ENCODE results near the gene PADI4. TPM values are rescaled to one million over a fixed set of nuclear protein-coding genes. Genes with fewer than 3 reads are reported as not detected.

Gene PADI4
- total RNA-seq, 4 donors from 2014 or later, result not detected

DNA sequence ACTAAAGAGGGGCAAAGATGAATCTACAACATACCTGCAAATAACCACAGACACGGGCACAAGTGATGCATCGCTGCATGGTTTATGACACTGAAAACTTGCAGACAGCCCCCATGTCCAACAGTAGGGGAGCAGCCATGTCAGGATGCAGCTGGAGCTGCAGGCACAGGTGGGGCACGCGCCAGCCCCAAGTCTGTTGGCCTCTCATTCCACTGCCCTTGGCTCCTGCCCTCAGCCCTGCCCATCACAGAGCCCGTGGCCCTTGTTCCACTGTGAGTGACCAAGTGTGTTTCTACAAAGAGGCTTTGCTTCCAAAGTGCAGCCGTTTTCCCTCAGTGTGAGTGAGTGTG lies 3.2 kb upstream of the PADI4 start:
- DNase-seq, result no peak

DNA sequence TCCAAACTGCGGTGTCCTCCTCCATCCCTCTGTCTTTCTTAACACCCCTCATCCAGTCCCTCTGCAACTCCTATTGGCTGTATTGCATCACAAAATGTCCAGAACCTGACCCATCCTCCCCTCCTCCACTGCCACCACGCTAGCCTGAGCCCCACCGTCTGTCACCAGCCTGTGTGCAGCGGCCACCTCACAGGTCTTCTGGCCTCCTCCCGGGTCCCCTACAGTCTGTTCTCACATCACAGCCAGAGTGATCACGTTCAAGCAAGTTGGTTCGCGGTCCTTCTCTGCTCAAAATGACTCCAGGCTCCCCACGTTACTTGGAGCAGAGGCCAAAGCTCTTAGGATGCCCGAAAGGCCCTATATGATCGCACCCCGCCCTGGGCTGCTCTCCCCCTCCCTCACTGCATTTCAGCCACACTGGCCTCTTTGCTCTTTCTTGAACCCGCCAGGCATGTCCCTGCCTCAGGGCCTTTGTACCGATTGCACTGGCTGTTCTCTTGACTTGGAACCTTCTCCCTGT lies 2.4 kb upstream of the PADI4 start:
- Histone ChIP-seq H3K27ac (no peak overlapping the region), H3K4me1 (no peaks in the 10 kb centered on the region), H3K9me3 (peaks cover 0 to 14% (median 0%) of the 10 kb centered on the region in 4 donors), H3K27me3 (no peaks in the 10 kb centered on the region), H3K36me3 (no peaks in the 10 kb centered on the region), H3K4me3 (no peak overlapping the region)
- DNase-seq, result no peak
- no peak for TF ChIP-seq POLR2A (IDR thresholded peaks at IDR 0.05)
- TF ChIP-seq CTCF (IDR thresholded peaks at IDR 0.05), result no peak

More for the DNA sequence above, 3.2 kb upstream of the PADI4 start:
- Histone ChIP-seq H3K4me1 (no peaks in the 10 kb centered on the region), H3K27me3 (no peaks in the 10 kb centered on the region), H3K4me3 (no peak overlapping the region), H3K36me3 (no peaks in the 10 kb centered on the region), H3K27ac (no peak overlapping the region), H3K9me3 (peaks cover 0 to 14% (median 0%) of the 10 kb centered on the region in 4 donors)
- TF ChIP-seq POLR2A (IDR thresholded peaks at IDR 0.05) (no peak), CTCF (IDR thresholded peaks at IDR 0.05) (no peak)

GRCh38 chr1:17306407-17306806 lies 1.6 kb upstream of the PADI4 start:
- Histone ChIP-seq H3K27me3 (no peaks in the 10 kb centered on the region), H3K36me3 (no peaks in the 10 kb centered on the region), H3K4me3 (no peak overlapping the region), H3K9me3 (peaks cover 0 to 9% (median 0%) of the 10 kb centered on the region in 4 donors), H3K27ac (no peak overlapping the region), H3K4me1 (no peaks in the 10 kb centered on the region)
- TF ChIP-seq CTCF (IDR thresholded peaks at IDR 0.05) (no peak), POLR2A (IDR thresholded peaks at IDR 0.05) (no peak)
- no peak for DNase-seq

DNA sequence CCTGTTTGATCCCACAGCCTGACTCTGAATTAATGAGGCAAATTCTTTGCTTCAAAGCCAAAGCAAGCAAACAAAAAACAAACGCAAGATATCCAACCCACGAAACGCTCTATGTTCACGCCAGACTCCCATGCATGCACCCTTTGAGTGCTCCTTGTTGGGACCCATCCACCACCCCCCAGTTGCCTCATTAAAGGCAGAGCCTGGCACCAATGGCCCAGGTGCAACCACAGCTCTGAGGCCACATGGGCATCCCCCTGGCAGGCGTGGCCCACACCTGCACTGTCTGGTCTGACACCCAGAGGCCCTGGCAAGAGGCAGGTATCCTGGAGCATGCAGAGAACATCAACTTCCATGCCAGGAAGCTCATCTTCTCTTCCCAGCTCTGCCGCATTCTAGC lies 1.1 kb upstream of the PADI4 start:
- TF ChIP-seq POLR2A (IDR thresholded peaks at IDR 0.05), result no peak
- TF ChIP-seq CTCF (IDR thresholded peaks at IDR 0.05), result no peak
- Histone ChIP-seq H3K27ac (no peak overlapping the region), H3K36me3 (no peaks in the 10 kb centered on the region), H3K27me3 (no peaks in the 10 kb centered on the region), H3K4me1 (no peaks in the 10 kb centered on the region), H3K4me3 (no peak overlapping the region), H3K9me3 (peaks cover 0 to 4% (median 0%) of the 10 kb centered on the region in 4 donors)
- DNase-seq, result no peak

DNA sequence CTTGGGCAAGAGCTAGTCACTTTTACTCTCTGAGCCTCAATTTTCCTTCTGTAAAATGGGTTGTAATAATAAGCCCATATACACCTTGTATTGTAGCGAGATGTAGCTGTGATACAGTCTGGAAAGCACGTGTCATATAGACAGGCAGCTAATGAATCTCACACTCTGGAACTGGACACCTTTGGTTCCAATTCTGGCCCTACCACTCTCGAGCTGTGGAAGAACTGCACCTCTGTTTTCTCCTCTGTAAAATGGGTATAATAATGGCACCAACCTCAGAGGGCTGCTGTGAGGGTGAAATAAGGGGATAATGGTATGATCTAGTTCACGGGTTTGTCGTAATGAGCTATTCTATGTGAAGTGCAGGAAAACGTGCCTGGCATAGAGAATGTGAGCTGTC lies 668 bp upstream of the PADI4 start:
- Histone ChIP-seq H3K27me3 (no peaks in the 10 kb centered on the region), H3K4me3 (no peak overlapping the region), H3K9me3 (peaks cover 0 to under 1% (median 0%) of the 10 kb centered on the region in 4 donors), H3K36me3 (no peaks in the 10 kb centered on the region), H3K27ac (no peak overlapping the region), H3K4me1 (no peaks in the 10 kb centered on the region)
- TF ChIP-seq POLR2A (IDR thresholded peaks at IDR 0.05) (no peak), CTCF (IDR thresholded peaks at IDR 0.05) (no peak)
- DNase-seq, result no peak

- H3K27me3 ChIP-seq, result no peaks in the 10 kb centered on the region
- no peaks in the 10 kb centered on the region for H3K4me1 ChIP-seq
- no peak for DNase-seq
- H3K9me3 ChIP-seq, result no peaks in the 10 kb centered on the region
- H3K27ac ChIP-seq, result no peak overlapping the region
- H3K36me3 ChIP-seq, result no peaks in the 10 kb centered on the region
- TF ChIP-seq POLR2A (IDR thresholded peaks at IDR 0.05) (no peak), CTCF (IDR thresholded peaks at IDR 0.05) (no peak)
- no peak overlapping the region for H3K4me3 ChIP-seq
Measured at GRCh38 chr1:17308593-17308992, 596 bp downstream of the PADI4 start.

Data from Peyer's patch (tissue), 4 donors.